ENCODE results near the gene ME2. TPM values are rescaled to one million over a fixed set of nuclear protein-coding genes. Genes with fewer than 3 reads are reported as not detected.
"Not testable (repeated sequence)": the region's sequence is repeated elsewhere in the genome, so short reads cannot be mapped to it uniquely, and the experiment has no call there.

Gene ME2
- total RNA-seq: 10 to 100 TPM; 56.1 to 78.3 TPM
- long read RNA-seq, full-length matches to known transcripts: 53 of 58 reads
- long read RNA-seq, partial matches to known transcripts: 3 of 58 reads
- long read RNA-seq, other reads (novel, unspliced or antisense): 2 of 58 reads

DNA sequence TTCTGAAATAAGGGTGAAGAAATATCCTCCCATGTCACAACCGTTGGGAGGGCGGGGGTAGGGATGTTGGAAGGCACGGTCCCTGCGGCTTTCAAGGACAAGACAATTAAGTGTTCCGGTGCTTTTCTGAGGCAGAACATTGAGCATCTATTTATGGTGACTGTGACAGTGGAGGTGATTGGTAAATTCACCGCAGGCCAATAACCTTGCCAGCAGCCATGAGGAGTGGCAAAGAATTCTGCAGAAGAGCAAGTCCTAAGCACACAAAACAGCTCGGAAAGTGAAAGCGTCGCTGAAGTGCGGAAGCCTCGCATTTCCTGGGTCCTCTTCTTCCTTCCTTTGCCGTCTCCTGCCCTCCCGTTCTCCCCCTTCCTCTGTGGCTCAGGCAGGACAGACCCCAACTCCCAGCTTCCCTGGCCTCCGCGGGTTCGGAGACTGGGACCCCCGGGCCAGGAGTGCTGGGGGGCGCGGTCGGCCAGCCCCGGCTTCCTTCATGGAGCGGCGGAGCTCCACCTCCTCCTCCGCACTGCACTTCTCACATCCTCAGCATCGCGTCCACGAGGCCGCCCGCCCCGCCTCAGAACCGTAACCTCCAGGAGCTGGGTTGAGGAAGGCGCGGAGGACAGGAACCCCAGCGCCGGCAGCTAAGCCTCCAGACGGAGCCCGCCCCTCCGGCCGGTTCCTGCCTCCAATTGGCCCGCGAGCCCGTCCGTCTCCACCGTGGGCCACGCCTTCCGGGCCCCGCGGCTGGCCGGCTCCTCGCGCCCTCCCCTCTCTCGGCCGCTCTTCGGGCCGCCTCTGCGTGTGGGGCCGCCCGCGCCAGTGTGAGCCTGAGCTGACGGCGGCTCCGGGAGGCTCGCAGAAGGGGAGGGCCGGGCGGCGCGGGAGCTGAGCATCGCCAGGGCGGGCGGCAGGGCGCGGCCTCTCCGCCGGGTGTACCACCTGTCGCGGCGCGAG, at the start of gene ME2:
Gene ME2, plus strand, starts transcription at position 774 of the 957 bp plus-strand sequence. CDS start 16,703 bp downstream, outside the sequence.
- peak; percentile 88 for ATAC-seq
- peak; percentile 90 to 93 for DNase-seq
- intact Hi-C loops (cut with DNase I, micrococcal nuclease): no loop called here

DNA sequence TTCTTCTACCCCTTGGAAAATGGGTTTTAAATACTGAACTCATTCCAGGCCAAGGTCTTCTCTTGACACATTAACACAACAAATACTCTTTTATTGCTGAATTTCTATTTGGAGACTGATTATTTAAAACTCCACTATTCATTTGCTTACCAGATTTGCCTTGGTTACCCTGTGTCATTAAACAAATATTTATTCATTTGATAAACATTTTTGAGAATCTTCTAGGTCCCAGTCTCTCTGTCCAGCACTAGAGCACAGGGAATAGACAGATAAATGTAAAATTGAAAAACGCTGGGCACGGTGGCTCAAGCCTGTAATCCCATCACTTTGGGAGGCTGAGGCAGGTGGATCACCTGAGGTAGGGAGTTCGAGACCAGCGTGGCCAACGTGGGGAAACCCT, 49.3 kb upstream of the ME2 start:
- DNase-seq (no peak), ATAC-seq (no peak)
- intact Hi-C loops (cut with DNase I, micrococcal nuclease): no loop called here

DNA sequence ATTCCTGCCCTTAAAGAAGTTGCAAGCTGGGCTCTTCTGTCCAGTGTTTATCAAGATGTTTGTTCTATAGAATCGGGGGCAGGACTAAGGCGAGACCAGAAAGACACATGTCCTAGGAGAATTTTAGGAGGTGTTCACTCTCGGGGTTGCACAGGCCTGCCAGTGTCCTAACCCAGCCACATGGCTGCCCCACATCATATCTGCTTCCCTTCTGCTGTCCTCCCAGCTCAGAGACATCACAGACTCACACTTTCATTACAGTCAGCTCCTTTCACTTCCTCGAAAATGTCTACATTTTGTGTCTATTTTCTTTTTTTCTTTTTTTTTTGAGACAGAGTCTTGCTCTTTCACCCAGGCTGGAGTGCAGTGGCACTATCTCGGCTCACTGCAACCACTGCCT, 48.4 kb upstream of the ME2 start:
- DNase-seq: no peak
- no peak for ATAC-seq

DNA sequence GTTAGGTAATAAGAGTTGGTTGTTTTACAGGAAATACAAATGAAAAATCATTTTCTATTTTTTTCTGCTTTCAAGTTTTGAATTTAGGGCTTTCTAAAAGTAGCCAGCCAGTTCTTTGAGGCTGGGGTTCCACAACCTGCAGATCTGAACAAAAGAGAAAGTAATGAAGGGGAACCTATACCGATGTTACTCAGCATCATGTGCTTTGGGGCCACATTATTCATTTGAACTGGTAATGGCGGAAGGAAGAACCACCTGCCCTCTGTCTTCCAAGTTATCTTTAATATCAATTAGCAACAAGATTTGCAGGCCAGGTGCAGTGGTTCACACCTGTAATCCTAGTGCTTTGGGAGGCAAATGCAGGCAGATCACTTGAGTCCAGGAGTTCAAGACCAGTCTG, 46.2 kb upstream of the ME2 start:
- ATAC-seq (no peak), DNase-seq (no peak)
- intact Hi-C loops (cut with DNase I, micrococcal nuclease): no loop called here

More for the DNA sequence above, 48.4 kb upstream of the ME2 start:
- intact Hi-C loops (cut with DNase I, micrococcal nuclease): no loop called here

DNA sequence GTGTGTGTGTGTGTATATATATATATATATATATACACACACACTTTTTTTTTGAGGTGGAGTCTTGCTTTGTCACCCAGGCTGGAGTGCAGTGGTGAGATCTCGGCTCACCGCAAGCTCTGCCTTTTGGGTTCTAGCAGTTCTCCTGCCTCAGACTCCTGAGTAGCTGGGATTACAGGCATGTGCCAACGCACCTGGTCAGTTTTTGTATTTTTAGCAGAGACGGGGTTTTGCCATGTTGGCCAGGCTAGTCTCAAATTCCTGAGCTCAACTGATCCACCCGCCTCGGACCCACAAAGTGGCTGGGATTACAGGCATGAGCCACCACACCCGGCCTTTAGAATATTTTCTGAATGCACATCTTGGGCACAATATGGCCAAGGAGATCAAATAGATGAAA, 45.4 kb upstream of the ME2 start:
- intact Hi-C loops (cut with DNase I, micrococcal nuclease); DNase-seq; ATAC-seq: not testable (repeated sequence)

DNA sequence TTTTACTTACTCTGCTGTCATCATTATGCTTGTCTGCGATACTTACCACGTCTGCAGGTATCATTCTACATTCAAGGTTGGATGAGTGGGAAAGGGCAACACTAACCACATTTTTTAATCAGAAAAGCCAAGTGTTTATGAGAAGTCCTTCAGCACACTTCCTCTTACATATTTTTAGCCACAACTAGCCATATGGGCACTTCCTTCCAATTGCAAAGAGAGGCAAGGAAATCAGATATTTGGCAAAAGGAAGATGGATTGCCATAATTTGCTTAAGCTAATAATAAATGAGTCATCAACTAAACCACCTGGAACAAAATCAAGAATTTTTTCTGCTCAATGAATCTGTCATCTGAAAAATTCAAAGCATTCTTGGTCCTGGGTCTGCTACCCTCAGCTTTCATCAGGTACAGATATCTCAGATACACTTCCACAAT, 42.4 kb upstream of the ME2 start:
- intact Hi-C loops (cut with DNase I, micrococcal nuclease): no loop called here
- ATAC-seq: peak; percentile 30
- DNase-seq: no peak

DNA sequence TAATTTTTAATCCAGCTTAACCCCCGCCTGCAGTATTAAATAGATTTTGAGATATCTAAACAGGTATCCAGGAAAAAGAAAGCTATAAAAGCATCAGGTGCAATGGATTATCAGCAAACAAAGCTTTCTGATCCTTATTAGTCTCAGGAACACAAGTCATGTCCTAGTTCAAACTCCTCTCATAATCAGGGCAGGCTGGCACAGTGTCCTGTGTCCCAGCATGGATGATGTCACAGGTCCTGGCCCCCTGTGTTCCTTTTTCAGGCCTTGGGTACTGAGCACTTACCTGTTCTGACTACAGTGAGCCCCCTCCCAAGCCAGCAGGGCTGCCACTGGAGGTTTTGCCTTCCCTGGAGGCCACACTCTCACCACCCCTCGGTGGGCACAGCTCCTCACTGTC, 39.6 kb upstream of the ME2 start:
- DNase-seq (no peak), ATAC-seq (no peak)
- intact Hi-C loops (cut with DNase I, micrococcal nuclease): no loop called here

DNA sequence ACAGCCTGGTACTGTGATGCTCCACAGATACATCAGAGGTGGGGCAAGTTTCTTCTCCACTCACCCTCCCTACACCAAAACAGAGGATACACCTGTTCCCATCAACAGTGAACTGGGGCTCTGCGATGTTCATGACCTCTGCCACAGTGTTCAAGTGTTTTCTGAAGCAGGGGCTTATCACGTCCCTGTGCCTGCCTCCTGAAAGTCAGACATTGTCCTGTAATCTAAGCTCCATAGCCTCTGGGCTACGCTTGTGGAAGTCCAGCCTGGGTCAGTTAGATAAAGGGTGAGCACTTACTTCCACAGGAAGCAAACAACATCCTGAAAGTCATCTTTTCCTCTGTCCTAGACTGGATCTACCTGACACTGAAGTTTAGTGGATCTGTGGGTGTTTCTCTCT, 38.9 kb upstream of the ME2 start:
- ATAC-seq: no peak

DNA sequence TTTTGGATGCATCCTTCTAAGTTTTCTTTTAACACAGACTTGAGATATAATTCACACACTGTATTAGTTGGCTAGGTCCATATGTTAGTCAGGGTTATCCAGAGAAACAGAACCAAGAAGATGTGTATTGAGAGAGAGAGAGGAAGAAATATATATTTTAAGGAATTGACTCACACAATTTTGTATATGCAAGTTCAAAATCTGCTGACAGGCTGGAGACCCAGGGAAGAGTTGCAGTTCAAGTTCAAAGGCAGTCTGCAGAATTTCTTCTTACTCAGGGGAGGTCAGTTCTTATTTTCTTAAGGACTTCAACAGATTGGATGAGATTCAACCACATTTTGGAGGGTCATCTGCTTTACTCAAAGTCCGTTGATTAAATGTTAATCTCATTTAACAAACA, 36.1 kb upstream of the ME2 start:
- DNase-seq: no peak
- intact Hi-C loops (cut with DNase I, micrococcal nuclease): no loop called here
- ATAC-seq: no peak

More for the DNA sequence above, 38.9 kb upstream of the ME2 start:
- no peak for DNase-seq
- intact Hi-C loops (cut with DNase I, micrococcal nuclease): no loop called here

DNA sequence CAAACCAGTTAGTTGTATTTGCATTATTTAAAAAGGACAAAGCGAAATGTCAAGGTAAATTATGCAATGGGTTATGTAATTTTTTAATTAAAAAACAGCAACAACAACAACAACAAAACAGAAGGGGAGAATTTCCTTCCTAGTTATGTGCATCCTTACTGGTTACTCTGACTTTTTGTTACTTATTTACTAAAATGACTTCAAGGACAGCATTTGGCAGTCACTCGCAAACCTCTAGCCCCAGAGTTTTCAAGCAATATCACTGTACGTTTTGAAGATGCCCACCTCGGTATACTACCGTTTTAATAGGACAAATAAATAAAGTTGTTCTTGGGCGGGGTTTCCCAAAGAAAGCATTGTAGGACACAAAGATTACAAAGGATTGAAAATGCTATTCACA, 34.4 kb upstream of the ME2 start:
- intact Hi-C loops (cut with DNase I, micrococcal nuclease): no loop called here
- peak; percentile 37 for ATAC-seq

DNA sequence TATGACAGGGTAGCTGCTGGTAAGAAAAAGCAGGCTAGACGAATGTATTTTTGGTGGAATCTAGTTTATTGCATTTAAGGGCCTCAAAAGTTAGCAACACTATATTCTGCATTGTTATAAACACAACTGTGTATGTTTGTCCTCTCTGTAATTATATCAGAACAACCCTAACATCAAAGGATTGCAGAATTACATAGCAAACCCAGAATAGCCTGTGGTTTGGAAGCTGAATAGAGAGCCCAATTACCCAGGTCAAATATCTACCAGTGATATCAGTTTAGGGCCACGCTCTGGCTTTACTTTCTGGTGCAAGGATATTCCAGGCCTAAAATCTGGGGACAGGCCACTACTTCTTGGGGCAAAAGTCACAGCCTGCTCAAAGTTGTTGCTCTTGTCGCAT, 34.0 kb upstream of the ME2 start:
- DNase-seq (no peak), ATAC-seq (no peak)
- intact Hi-C loops (cut with DNase I, micrococcal nuclease): no loop called here

More for the DNA sequence above, 34.4 kb upstream of the ME2 start:
- DNase-seq: no peak

DNA sequence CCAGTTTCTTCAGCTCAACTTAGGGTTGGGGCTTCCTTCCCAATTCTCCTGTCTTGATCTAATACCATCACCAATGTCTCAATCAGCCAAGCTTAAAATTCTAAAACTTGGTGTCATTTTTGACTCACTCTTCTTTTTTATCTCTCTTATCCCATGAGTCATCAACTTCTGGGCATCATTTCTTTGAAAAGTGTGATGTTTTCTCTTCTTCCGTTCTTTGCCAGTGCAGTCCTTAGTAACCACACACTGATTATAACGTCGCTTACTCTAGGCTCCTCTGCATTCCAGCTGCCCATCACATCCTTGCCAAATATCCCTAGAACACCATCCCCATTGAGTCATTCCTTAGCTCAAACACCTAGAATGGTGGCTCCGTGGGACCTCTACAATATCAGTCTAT, 31.7 kb upstream of the ME2 start:
- DNase-seq (no peak), ATAC-seq (no peak)
- intact Hi-C loops (cut with DNase I, micrococcal nuclease): no loop called here

DNA sequence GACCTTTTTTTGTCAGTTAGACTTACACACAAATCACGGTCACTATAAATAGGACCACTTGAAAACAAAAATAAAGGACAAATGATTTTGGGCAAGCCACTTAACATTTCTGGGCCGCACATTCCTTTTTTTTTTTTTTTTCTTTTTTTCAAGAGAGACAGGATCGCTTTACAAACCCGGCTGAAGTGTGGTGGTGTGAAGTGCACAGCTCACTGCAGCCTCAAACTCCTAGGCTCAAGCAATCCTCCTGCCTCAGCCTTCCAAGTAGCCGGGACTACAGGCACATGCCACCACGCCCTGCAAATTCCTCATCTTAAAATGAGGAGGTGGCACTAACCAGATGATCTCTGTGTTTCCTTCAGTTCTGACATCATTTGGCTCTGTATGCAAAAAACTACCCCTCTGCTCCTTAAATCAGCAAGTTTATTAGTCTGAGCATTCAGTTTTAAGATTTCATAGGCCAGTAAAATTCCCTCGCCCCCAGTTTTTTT, 30.8 kb upstream of the ME2 start:
- DNase-seq (no peak), ATAC-seq (no peak)
- intact Hi-C loops (cut with DNase I, micrococcal nuclease): no loop called here

DNA sequence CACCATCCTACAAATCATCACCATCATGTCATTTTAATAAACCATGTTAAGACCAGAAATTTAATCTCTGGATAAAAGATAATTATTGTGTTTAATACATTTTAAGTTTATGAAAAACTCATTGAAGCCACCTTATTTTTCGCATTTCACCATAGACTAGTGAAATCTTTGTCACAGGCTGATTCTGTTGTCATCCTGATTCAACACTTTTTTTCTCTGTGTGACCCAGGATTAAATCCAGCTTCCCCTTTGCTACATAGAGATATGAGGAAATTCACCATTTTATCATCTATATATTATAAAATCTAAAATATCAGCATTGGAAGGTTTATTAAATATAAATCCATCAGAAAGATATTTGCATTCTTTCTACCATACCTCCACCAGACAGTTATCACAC, 29.9 kb upstream of the ME2 start:
- DNase-seq: no peak

DNA sequence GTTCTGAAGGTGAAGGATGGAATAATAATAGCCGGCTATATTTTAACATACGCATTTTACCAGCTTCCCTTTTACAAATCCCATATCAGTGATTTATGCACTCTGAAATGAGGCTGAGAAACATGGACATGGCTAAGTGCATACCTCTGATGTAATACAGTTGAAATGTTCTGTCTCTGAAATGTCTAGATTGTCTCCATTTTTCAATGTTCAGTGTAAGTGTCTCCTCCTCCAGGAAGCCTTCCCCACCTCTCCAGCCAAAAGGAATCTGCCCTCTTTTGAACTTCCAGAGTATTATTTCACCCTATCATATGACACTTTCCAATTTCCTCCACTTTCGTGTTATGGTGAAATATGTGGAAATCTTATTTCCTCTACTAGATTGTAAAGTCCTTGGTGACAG, 29.5 kb upstream of the ME2 start:
- no peak for ATAC-seq

More for the DNA sequence above, 29.9 kb upstream of the ME2 start:
- intact Hi-C loops (cut with DNase I, micrococcal nuclease): no loop called here
- no peak for ATAC-seq

DNA sequence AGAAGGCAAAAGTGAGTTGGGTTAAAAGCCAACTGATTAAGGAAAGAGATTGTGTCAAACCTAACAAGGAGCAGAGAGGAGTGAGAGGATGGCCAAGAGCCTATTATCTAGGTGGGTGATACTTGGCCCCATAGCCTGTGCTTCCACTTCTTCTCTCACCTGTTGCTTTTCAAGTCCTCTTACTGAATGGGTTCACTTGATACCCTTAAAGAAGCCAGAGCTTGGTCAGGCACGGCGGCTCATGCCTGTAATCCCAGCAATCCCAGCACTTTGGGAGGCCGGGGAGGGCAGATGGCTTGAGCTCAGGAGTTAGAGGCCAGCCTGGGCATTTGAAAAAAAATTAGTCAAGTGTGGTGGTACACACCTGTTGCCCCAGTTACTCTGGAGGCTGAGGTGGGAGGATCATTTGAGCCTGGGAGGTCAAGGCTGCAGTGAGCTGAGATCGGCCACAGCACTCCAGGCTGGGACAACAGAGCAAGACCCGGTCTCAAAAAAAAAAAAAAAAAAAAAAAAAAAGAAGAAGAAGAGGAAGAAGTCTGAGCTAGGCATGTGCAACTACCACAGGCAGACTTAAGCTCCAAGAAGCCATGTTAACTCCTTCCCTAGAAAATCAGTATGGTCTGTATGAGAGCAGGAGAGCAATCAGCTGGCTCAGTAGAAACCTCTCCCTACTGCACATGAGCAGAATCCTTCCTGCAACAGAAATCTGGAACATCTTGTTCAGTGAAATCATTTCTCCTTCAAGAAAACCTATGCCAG, 28.4 kb upstream of the ME2 start:
- no peak for DNase-seq
- ATAC-seq: no peak
- intact Hi-C loops (cut with DNase I, micrococcal nuclease): no loop called here

More for the DNA sequence above, 29.5 kb upstream of the ME2 start:
- intact Hi-C loops (cut with DNase I, micrococcal nuclease): no loop called here
- no peak for DNase-seq

DNA sequence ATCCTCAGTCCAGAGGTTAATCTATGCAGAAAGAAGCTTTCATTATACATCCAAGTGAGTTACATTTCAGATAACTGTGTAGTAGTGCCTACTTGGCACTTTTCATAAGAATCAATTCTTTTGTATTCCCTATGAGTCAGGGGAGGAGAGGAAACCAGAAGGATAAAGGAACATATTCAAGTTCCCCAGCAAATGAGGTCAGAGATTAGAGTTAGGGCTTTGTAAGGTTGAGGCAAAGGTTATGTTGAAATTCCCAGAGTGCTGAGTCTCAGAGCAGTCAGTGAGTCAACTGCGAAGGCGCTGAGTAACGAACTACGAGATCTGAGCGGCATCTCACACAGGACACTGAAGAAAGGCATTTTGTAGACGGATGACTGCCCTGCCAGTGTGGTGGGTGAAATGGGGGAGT, 25.1 kb upstream of the ME2 start:
- peak; percentile 45 to 50 for DNase-seq
- intact Hi-C loops (cut with DNase I, micrococcal nuclease): no loop called here
- peak; percentile 78 for ATAC-seq

DNA sequence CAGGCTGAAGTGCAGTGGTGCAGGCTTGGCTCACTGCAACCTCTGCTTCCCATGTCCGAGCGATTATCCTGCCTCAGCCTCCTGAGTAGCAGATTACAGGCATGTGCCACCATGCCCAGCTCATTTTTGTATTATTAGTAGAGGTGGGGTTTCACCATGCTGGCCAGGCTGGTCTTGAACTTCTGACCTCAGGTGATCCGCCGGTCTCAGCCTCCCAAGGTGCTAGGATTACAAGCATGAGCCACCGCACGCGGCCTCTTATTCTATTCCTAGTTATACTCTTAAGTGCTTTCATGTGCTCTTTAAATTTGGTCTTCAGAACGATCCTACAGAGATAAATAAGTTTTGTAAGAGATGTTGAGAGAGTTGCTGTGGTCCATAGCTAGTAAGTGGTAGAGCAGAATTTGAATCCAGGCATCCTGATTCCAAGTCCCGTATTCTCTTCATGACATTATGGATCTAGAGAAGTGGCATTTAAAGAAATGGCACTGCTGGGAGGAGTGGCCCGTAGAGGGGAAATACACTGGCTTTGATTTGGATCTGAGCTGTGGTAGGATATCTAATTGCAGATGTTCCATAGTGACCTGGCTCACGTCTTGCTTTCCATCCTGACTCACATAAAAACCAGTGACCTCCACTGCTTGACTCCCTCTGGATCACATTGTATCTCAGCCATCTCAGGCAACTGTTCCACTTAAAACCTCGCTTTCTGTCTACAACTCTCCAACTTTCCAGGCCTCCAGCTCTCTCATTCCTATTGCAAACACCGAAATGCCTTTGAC, 22.8 kb upstream of the ME2 start:
- ATAC-seq: no peak
- intact Hi-C loops (cut with DNase I, micrococcal nuclease): no loop called here
- DNase-seq: no peak

DNA sequence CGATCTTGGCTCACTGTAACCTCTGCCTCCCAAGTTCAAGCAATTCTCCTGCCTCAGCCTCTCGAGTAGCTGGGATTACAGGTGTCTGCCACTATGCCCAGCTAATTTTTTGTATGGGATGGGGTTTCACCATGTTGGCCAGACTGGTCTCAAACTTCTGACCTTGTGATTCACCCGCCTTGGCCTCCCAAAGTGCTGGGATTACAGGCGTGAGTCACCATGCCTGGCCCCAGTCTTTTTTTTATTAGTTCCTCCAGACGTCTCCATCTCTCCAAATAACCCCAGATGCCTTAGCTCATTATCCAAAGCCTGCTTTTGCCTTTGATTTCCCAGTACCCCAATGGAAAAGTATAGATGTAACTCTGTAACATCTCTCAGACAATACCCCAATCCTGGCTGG, 21.8 kb upstream of the ME2 start:
- DNase-seq; intact Hi-C loops (cut with DNase I, micrococcal nuclease); ATAC-seq: not testable (repeated sequence)

Measured in left colon (tissue), 2 donors.